Adrenal gland (tissue), 5 donors: ENCODE data around the gene ELAC1.

ENCODE experiments used
- POLR2A ChIP-seq, 2 donors: fragments of 450-650 bp; IDR thresholded peaks; one replicate each; pipeline ENCODE4 v1.6.1; 2017; ENCODE audit warnings: antibody characterized with exemption in 2 of 2, mild to moderate bottlenecking in 2 of 2, moderate library complexity in 1 of 2
- TF ChIP-seq, protein P1 (sequence below), 6 experiments: fragments of 450-650 bp in 4 of 6; fragments of 200-600 bp in 2 of 6; sonication (generic) in 1 of 6; IDR thresholded peaks; 1 replicate in 5 of 6; 2 replicates in 1 of 6; pipeline versions ENCODE4 v1.5.1 to v1.8.0; 2016 to 2021; ENCODE audit warnings: antibody characterized with exemption in 6 of 6, mild to moderate bottlenecking in 2 of 6, moderate library complexity in 1 of 6
- donor health status: DM: no; HTN: no; CAD: no.

DNA sequence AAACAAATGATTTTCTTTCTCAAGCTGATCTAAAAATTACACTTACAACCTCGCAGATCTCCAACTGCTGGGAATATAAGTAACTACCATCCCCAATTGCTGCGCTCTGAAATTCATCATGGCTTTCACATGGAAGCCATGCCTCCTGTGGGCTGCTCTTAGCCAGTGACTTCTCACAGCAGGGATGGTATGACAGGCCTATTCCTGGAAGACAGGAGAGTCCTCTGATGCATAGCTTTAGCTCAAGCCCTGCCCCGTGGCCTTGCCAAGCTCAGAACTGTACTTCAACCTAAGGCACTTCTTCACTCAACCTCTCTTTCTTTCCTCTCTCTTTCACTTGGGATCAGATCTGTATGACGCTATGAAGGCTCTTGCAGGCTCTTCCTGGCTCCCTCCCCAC is 12.6 kb upstream of the ELAC1 start:
- TF ChIP-seq, protein P1, sequence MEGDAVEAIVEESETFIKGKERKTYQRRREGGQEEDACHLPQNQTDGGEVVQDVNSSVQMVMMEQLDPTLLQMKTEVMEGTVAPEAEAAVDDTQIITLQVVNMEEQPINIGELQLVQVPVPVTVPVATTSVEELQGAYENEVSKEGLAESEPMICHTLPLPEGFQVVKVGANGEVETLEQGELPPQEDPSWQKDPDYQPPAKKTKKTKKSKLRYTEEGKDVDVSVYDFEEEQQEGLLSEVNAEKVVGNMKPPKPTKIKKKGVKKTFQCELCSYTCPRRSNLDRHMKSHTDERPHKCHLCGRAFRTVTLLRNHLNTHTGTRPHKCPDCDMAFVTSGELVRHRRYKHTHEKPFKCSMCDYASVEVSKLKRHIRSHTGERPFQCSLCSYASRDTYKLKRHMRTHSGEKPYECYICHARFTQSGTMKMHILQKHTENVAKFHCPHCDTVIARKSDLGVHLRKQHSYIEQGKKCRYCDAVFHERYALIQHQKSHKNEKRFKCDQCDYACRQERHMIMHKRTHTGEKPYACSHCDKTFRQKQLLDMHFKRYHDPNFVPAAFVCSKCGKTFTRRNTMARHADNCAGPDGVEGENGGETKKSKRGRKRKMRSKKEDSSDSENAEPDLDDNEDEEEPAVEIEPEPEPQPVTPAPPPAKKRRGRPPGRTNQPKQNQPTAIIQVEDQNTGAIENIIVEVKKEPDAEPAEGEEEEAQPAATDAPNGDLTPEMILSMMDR (IDR thresholded peaks at IDR 0.05): no peak
- TF ChIP-seq POLR2A (IDR thresholded peaks at IDR 0.05): no peak
